ENCODE measurements around the gene CDC42BPG.
A peak's percentile ranks its signal among the peaks of the same experiment; 100 is the strongest.

CDC42BPG gene, protein sequence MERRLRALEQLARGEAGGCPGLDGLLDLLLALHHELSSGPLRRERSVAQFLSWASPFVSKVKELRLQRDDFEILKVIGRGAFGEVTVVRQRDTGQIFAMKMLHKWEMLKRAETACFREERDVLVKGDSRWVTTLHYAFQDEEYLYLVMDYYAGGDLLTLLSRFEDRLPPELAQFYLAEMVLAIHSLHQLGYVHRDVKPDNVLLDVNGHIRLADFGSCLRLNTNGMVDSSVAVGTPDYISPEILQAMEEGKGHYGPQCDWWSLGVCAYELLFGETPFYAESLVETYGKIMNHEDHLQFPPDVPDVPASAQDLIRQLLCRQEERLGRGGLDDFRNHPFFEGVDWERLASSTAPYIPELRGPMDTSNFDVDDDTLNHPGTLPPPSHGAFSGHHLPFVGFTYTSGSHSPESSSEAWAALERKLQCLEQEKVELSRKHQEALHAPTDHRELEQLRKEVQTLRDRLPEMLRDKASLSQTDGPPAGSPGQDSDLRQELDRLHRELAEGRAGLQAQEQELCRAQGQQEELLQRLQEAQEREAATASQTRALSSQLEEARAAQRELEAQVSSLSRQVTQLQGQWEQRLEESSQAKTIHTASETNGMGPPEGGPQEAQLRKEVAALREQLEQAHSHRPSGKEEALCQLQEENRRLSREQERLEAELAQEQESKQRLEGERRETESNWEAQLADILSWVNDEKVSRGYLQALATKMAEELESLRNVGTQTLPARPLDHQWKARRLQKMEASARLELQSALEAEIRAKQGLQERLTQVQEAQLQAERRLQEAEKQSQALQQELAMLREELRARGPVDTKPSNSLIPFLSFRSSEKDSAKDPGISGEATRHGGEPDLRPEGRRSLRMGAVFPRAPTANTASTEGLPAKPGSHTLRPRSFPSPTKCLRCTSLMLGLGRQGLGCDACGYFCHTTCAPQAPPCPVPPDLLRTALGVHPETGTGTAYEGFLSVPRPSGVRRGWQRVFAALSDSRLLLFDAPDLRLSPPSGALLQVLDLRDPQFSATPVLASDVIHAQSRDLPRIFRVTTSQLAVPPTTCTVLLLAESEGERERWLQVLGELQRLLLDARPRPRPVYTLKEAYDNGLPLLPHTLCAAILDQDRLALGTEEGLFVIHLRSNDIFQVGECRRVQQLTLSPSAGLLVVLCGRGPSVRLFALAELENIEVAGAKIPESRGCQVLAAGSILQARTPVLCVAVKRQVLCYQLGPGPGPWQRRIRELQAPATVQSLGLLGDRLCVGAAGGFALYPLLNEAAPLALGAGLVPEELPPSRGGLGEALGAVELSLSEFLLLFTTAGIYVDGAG (N-terminal part only)

DNA sequence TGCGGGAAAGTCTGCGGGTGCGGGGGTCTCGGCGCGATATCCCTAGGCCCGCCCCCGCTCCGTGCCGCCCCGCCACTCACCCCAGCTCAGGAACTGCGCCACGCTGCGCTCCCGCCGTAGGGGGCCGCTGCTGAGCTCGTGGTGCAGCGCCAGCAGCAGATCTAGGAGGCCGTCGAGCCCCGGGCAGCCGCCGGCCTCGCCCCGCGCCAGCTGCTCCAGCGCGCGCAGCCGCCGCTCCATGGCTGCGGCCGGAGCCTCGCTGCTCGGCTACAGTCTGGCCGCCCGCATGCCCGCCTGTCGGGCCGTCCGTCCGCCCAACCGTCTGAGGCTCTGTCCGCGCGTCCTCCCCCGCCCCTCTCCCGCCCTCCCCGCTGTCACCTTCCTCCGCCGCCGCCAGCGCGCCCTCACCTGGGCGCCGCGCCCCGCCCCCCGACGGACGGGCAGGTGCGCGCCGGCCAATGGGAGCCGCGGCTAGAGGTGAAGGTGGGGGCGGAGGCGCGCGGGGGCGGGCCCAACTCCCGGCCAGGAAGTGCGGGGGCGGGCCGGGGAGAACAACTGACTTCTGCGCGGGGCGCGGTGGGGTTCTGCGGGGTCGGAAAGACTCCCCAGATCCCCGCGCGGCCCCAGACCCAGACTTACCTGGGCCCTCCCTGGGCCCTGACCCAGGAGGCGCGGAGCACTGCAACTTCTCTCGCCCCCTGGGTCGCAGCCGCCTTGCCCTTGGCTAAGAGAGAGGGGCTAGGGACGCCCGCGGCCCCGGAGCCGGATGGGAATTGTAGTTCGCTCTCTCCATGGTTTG lies at the start of gene CDC42BPG:
CDC42BPG (minus strand) TSS at position 324 of the 799 bp plus-strand sequence; CDS start at position 240, 84 bp downstream.
- peaks cover 8% of the 10 kb centered on the region for H3K4me1 ChIP-seq (ENCODE audit: control insufficient read depth, insufficient read depth, low read length)
- H3K9ac ChIP-seq (ENCODE audit: low read depth, low read length), result peak within 1 kb of the TSS; percentile 65
- H3K36me3 ChIP-seq (ENCODE audit: control insufficient read depth, insufficient read depth, low read length), result peaks cover 9% of the 10 kb centered on the region
- no peaks in the 10 kb centered on the region for H3K27me3 ChIP-seq (ENCODE audit: control insufficient read depth, insufficient read depth, low read length)
- H3K9me3 ChIP-seq (ENCODE audit: control insufficient read depth, insufficient read depth, low read length), result no peaks in the 10 kb centered on the region
- peak within 1 kb of the TSS; percentile 85 for H3K4me3 ChIP-seq (ENCODE audit: low read depth, low read length)

DNA sequence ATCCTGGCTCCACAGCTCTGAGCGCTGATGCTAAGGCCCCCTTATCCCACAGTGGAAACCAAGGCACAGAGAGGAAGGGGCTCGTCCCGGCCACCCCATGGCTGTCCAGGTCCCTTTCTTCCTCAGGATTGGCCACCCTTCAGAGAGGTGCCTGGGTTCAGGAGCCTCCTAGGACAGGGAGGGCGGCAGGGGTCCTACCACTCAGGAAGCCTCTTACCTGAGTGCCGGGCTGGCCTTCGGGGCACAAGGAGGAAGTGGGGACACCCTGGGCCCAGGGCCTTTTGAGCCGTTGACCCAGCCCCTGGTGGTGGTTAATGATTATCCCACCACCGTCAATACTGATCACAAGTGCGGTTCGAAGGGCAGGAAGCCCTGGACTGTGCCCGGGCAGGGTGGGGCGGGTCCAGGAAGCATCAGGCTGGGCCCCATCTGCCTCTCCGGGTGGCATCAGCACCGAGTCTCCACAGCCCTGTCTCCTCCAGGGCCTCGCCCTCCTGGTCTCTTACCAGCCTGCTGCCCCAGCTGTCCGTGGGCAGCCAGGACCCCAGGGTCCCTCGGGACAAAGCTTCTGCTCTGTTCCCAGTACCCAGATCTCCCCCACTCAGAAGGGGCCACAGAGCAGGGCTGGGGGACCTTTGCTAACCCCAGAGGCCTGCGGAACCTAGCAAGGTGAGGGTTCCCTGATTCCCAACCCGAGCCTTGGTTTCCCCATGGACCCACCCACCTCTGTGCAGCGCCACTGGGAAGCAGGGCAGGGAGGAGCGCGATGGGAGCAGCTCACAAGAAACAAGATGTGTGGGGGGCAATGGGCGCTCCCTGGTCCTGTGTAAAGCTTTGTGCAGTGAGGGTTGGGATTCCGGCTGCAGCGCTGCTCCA lies 49.0 kb upstream of the CDC42BPG start:
- no peak overlapping the region for H3K9ac ChIP-seq (ENCODE audit: low read depth, low read length)
- H3K4me1 ChIP-seq (ENCODE audit: control insufficient read depth, insufficient read depth, low read length), result no peaks in the 10 kb centered on the region
- H3K27me3 ChIP-seq (ENCODE audit: control insufficient read depth, insufficient read depth, low read length), result no peaks in the 10 kb centered on the region
- no peak overlapping the region for H3K4me3 ChIP-seq (ENCODE audit: low read depth, low read length)
- H3K9me3 ChIP-seq (ENCODE audit: control insufficient read depth, insufficient read depth, low read length), result no peaks in the 10 kb centered on the region
- H3K36me3 ChIP-seq (ENCODE audit: control insufficient read depth, insufficient read depth, low read length), result peaks cover 18% of the 10 kb centered on the region

DNA sequence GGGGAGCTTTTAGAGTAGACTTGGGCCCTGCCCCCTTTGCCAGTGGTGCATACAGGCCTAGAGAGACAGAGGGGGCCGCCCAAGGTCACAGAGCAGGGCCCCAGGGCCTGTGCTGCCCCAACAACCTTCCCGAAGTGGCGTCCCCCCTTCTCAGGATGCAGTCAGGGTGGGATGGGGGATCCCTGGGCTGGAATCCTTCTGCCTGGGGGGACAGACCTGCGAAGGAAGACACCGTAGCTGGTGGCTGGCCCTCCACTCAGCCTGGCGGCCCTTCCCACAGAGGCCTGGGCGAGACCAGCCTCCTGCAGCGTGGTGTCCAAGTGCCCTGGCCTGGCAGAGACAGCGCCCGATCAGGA lies 48.4 kb upstream of the CDC42BPG start:
- Histone ChIP-seq H3K4me1 (ENCODE audit: control insufficient read depth, insufficient read depth, low read length) (no peaks in the 10 kb centered on the region), H3K9me3 (ENCODE audit: control insufficient read depth, insufficient read depth, low read length) (no peaks in the 10 kb centered on the region), H3K36me3 (ENCODE audit: control insufficient read depth, insufficient read depth, low read length) (peaks cover 15% of the 10 kb centered on the region), H3K27me3 (ENCODE audit: control insufficient read depth, insufficient read depth, low read length) (no peaks in the 10 kb centered on the region), H3K4me3 (ENCODE audit: low read depth, low read length) (no peak overlapping the region), H3K9ac (ENCODE audit: low read depth, low read length) (no peak overlapping the region)

DNA sequence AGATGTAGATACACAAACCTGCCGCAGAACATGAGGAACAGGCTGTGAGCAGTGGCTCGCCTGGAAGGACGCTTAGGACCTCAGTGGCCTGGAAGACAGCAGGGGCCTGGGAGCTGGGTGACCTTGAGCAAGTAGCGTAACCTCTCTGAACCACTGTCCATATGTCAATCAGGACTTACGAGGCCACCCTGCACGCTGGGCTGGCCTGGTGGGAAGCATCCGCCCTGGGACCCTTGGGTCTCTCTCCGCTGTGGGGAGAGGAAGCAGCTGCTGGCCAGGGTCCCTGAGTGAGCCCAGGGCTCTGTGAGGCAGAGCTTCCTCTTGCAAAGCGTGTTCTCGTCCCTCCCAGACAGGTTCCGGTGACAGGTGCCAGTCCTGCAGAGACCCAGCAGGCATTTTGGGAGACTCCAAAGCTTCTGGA lies 48.0 kb upstream of the CDC42BPG start:
- peaks cover 11% of the 10 kb centered on the region for H3K36me3 ChIP-seq (ENCODE audit: control insufficient read depth, insufficient read depth, low read length)
- peaks cover 2% of the 10 kb centered on the region for H3K4me1 ChIP-seq (ENCODE audit: control insufficient read depth, insufficient read depth, low read length)
- no peaks in the 10 kb centered on the region for H3K27me3 ChIP-seq (ENCODE audit: control insufficient read depth, insufficient read depth, low read length)
- H3K9me3 ChIP-seq (ENCODE audit: control insufficient read depth, insufficient read depth, low read length), result no peaks in the 10 kb centered on the region
- no peak overlapping the region for H3K4me3 ChIP-seq (ENCODE audit: low read depth, low read length)
- H3K9ac ChIP-seq (ENCODE audit: low read depth, low read length), result no peak overlapping the region

- Histone ChIP-seq H3K27me3 (ENCODE audit: control insufficient read depth, insufficient read depth, low read length) (no peaks in the 10 kb centered on the region), H3K4me3 (ENCODE audit: low read depth, low read length) (no peak overlapping the region), H3K4me1 (ENCODE audit: control insufficient read depth, insufficient read depth, low read length) (peaks cover 5% of the 10 kb centered on the region), H3K9me3 (ENCODE audit: control insufficient read depth, insufficient read depth, low read length) (no peaks in the 10 kb centered on the region), H3K9ac (ENCODE audit: low read depth, low read length) (no peak overlapping the region), H3K36me3 (ENCODE audit: control insufficient read depth, insufficient read depth, low read length) (peaks cover 7% of the 10 kb centered on the region)
Observed at GRCh38 chr11:64891880-64892279, 47.4 kb upstream of the CDC42BPG start.

DNA sequence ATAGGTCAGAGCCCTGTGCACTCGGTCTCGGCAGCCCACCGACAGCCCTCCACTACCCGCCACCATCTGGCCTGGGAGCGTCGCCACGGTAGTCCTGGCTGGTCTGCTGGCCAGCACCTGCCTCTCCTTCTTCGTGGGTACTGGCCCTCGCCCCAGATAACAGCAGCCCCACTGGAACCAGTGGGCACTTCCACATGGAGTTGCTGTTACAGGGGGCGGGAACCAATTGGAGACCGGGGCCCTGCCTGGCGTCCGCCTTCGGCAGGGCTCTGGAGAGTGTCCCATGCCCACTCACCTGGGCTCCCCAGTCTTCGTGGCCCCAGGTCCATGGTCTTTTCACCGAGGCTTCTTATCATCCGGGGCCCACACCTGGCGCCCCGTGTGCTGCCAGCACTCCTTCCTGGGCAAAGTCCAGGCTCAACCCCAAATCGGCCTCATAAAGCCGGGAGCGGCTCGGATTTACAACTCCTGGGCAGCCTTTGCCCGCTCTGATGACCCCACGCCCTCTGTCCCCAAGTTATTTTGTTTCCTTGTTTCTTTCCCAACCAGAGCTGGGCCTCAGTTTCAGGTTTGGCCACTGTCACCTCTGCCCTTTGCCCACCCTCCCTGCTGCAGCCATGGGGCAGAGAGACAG lies 46.9 kb upstream of the CDC42BPG start:
- Histone ChIP-seq H3K4me3 (ENCODE audit: low read depth, low read length) (no peak overlapping the region), H3K27me3 (ENCODE audit: control insufficient read depth, insufficient read depth, low read length) (no peaks in the 10 kb centered on the region), H3K9me3 (ENCODE audit: control insufficient read depth, insufficient read depth, low read length) (no peaks in the 10 kb centered on the region), H3K36me3 (ENCODE audit: control insufficient read depth, insufficient read depth, low read length) (peaks cover 7% of the 10 kb centered on the region), H3K9ac (ENCODE audit: low read depth, low read length) (no peak overlapping the region), H3K4me1 (ENCODE audit: control insufficient read depth, insufficient read depth, low read length) (peaks cover 5% of the 10 kb centered on the region)

DNA sequence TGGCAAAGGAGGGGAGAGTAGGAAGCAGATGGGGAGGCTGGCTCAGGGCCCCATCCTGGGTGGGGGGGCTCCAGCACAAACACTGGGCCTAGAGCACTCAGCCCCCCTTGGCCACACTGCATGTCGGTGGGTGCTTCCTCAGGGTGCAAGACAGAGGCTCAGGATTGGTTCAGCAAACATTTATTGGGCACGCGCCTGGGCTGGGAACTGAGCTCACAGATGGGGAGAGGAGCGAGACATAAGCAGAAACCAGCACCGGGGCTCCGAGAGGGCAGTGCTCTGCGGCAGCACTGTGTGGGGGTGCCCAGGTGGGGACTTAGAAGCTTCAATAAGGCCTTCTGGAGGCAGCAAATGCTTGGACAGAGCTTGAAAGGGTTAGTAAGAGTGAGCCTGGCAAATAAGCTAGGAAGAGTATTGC lies 46.1 kb upstream of the CDC42BPG start:
- Histone ChIP-seq H3K4me1 (ENCODE audit: control insufficient read depth, insufficient read depth, low read length) (peaks cover 5% of the 10 kb centered on the region), H3K9me3 (ENCODE audit: control insufficient read depth, insufficient read depth, low read length) (no peaks in the 10 kb centered on the region), H3K9ac (ENCODE audit: low read depth, low read length) (no peak overlapping the region), H3K27me3 (ENCODE audit: control insufficient read depth, insufficient read depth, low read length) (no peaks in the 10 kb centered on the region), H3K36me3 (ENCODE audit: control insufficient read depth, insufficient read depth, low read length) (peaks cover 3% of the 10 kb centered on the region), H3K4me3 (ENCODE audit: low read depth, low read length) (no peak overlapping the region)

DNA sequence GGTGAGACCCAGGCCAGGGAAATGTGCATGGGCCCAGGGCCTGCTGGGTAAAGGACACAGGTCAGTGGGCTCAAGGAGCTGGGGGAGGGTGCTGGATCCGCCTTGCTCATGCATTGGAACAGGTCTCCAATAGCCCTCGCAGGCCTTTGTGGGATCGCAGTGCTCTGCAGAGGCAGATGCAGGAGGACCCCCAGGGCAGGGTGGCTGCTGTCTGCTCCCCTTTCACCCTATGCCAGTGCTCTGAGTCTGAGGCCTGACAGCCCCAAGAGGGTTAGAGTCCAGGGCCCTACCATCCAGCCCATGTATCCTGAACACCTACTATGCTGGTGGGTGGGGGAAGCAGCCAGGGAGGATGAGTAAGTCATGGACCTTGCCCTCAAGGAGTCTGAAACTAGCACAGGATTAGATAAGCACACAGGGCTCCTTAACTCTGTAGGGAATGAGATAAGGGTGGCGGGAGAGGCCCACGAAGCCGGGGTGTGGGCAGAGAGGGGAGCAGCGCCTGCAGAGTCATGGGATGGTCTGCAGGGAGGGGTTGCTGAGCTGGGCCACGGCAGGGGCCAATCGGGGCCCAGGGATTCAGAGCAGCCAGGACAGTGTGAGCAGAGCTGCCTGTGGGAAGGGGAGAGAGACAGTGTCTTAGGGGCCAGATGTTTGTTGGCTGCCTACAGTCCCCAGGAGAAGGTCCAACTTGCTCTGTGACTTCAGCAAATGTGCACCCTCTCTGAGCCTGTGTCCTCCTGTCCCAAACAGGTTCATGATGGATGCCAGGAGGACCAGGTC lies 44.5 kb upstream of the CDC42BPG start:
- H3K9ac ChIP-seq (ENCODE audit: low read depth, low read length), result no peak overlapping the region
- no peaks in the 10 kb centered on the region for H3K27me3 ChIP-seq (ENCODE audit: control insufficient read depth, insufficient read depth, low read length)
- H3K4me1 ChIP-seq (ENCODE audit: control insufficient read depth, insufficient read depth, low read length), result peaks cover 5% of the 10 kb centered on the region
- no peak overlapping the region for H3K4me3 ChIP-seq (ENCODE audit: low read depth, low read length)
- no peaks in the 10 kb centered on the region for H3K36me3 ChIP-seq (ENCODE audit: control insufficient read depth, insufficient read depth, low read length)
- H3K9me3 ChIP-seq (ENCODE audit: control insufficient read depth, insufficient read depth, low read length), result no peaks in the 10 kb centered on the region

DNA sequence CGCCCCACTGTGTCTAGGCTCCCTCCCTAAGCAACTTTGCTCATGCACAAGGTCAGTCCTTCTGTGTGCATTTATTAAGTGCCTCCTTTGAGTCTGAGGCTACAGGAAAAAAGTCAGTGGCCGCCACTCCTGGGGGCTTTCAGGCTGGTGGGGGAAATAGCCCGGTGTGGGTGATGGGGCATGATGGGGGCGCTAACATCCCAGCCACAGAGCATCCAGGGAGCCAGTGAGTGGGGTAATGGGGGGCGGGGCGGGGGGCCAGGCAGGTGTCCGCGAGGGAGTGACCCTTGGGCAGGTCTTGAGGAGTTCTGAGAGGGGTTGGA lies 43.9 kb upstream of the CDC42BPG start:
- no peaks in the 10 kb centered on the region for H3K36me3 ChIP-seq (ENCODE audit: control insufficient read depth, insufficient read depth, low read length)
- no peaks in the 10 kb centered on the region for H3K9me3 ChIP-seq (ENCODE audit: control insufficient read depth, insufficient read depth, low read length)
- H3K4me3 ChIP-seq (ENCODE audit: low read depth, low read length), result peak overlapping the region; percentile 52
- H3K27me3 ChIP-seq (ENCODE audit: control insufficient read depth, insufficient read depth, low read length), result no peaks in the 10 kb centered on the region
- H3K9ac ChIP-seq (ENCODE audit: low read depth, low read length), result peak overlapping the region; percentile 16
- peaks cover 5% of the 10 kb centered on the region for H3K4me1 ChIP-seq (ENCODE audit: control insufficient read depth, insufficient read depth, low read length)

Data from iPS-15b (cell line).